GM04504 (cell line): Measurements from ENCODE around the gene TSC22D2.

Experiments used
- DNase-seq: peaks from one replicate; pipeline ENCODE4 v3.0.0-alpha.2; 2012; ENCODE audit warnings: low read depth

TSC22D2 gene

GRCh38 chr3:150412561-150413231 is 4.6 kb downstream of the TSC22D2 start:
- DNase-seq = no peak

- no peak for DNase-seq
Observed at GRCh38 chr3:150414258-150414657, 6.2 kb downstream of the TSC22D2 start.

- DNase-seq = no peak
Observed at GRCh38 chr3:150414959-150415358, 6.9 kb downstream of the TSC22D2 start.

- DNase-seq = no peak
Observed at GRCh38 chr3:150419076-150419868, 11.2 kb downstream of the TSC22D2 start.

GRCh38 chr3:150419959-150420358 is 11.9 kb downstream of the TSC22D2 start:
- no peak for DNase-seq

- no peak for DNase-seq
Observed at GRCh38 chr3:150421256-150421655, 13.2 kb downstream of the TSC22D2 start.

GRCh38 chr3:150421799-150422548 is 13.9 kb downstream of the TSC22D2 start:
- no peak for DNase-seq

- DNase-seq = no peak
Observed at GRCh38 chr3:150422907-150423306, 14.8 kb downstream of the TSC22D2 start.

GRCh38 chr3:150423761-150424160 is 15.7 kb downstream of the TSC22D2 start:
- DNase-seq = no peak

- DNase-seq = no peak
Observed at GRCh38 chr3:150426292-150426691, 18.2 kb downstream of the TSC22D2 start.

GRCh38 chr3:150428562-150428961 is 20.5 kb downstream of the TSC22D2 start:
- DNase-seq = no peak

- DNase-seq = no peak
Observed at GRCh38 chr3:150429767-150430671, 21.9 kb downstream of the TSC22D2 start.

GRCh38 chr3:150433347-150433746 is 25.2 kb downstream of the TSC22D2 start:
- DNase-seq = no peak

GRCh38 chr3:150434234-150434633 is 26.1 kb downstream of the TSC22D2 start:
- DNase-seq = no peak

GRCh38 chr3:150436161-150436560 is 28.1 kb downstream of the TSC22D2 start:
- no peak for DNase-seq

- DNase-seq = no peak
Observed at GRCh38 chr3:150439657-150440056, 31.6 kb downstream of the TSC22D2 start.

- DNase-seq = no peak
Observed at GRCh38 chr3:150443331-150443741, 35.2 kb downstream of the TSC22D2 start.

- DNase-seq = no peak
Observed at GRCh38 chr3:150444371-150444770, 36.3 kb downstream of the TSC22D2 start.

- DNase-seq = no peak
Observed at GRCh38 chr3:150446470-150446977, 38.4 kb downstream of the TSC22D2 start.

- DNase-seq = no peak
Observed at GRCh38 chr3:150447084-150447483, 39.0 kb downstream of the TSC22D2 start.

- DNase-seq = no peak
Observed at GRCh38 chr3:150447631-150448465, 39.8 kb downstream of the TSC22D2 start.
